ENCODE data around the gene SESTD1. TPM values are rescaled to one million over a fixed set of nuclear protein-coding genes. Genes with fewer than 3 reads are reported as not detected.

Gene SESTD1
- total RNA-seq, 2 donors from 2014 or later: 7.7 to 9.9 TPM

Other genes starting within 250 kb of the SESTD1 start
- gene CCDC141, start 214.7 kb downstream of the SESTD1 start, total RNA-seq: 1 to 10 TPM; 1.9 to 2.1 TPM